PC-3 (cell line): ENCODE results near the gene CEACAM6. TPM values are rescaled to one million over a fixed set of nuclear protein-coding genes. Genes with fewer than 3 reads are reported as not detected.

Source experiments
- ATAC-seq: fragments of 200-7000 bp; cut with Tn5 transposase; 2 replicates; pipeline ENCODE4 v1.9.1; 2020; ENCODE audit warnings: mild to moderate bottlenecking, moderate library complexity
- BruUV-seq: library from RNA; stranded (reverse); fragments of 400-500 nt; replicated peaks from 2 replicates; lab custom pipeline; 2021; lab: Mats Ljungman, UMichigan
- CTCF ChIA-PET: fragments of 300-600 bp; sonication (Branson Sonifier 250); formaldehyde crosslinking; loops from one replicate; lab custom pipeline; 2022; ENCODE audit warnings: antibody characterized with exemption; lab: Charles Lee
- POLR2A ChIA-PET: fragments of 300-600 bp; sonication (Branson Sonifier 250); formaldehyde crosslinking; loops from one replicate; lab custom pipeline; 2022; ENCODE audit warnings: antibody characterized with exemption; ENCODE audit not compliant: unreplicated experiment; lab: Charles Lee
- DNase-seq: peaks from one replicate; pipeline ENCODE4 v3.0.0-alpha.2; 2015
- H2AFZ ChIP-seq: fragments of 300-600 bp; sonication (generic); 2 replicates; pipeline ENCODE4 v1.6.0; 2016; ENCODE audit warnings: antibody characterized with exemption, low read length
- H3F3A ChIP-seq: fragments of 300-600 bp; sonication (generic); one replicate; pipeline ENCODE4 v1.6.0; 2017; ENCODE audit warnings: antibody characterized with exemption, low read length, control low read depth, mild to moderate bottlenecking; ENCODE audit not compliant: unreplicated experiment
- H3K27ac ChIP-seq: fragments of 300-600 bp; sonication (generic); 2 replicates; pipeline ENCODE4 v1.5.1; 2016; ENCODE audit warnings: mild to moderate bottlenecking, low read length
- H3K27me3 ChIP-seq: fragments of 300-600 bp; sonication (generic); 2 replicates; pipeline ENCODE4 v1.6.1; 2016; ENCODE audit warnings: low read length, mixed read lengths
- H3K36me3 ChIP-seq: fragments of 300-600 bp; sonication (generic); 2 replicates; pipeline ENCODE4 v1.6.1; 2016; ENCODE audit warnings: low read depth, mixed run types, low read length, mixed read lengths
- H3K4me1 ChIP-seq: fragments of 300-600 bp; sonication (generic); 2 replicates; pipeline ENCODE4 v1.5.1; 2016; ENCODE audit warnings: low read length; ENCODE audit not compliant: insufficient read depth
- H3K4me2 ChIP-seq: fragments of 300-600 bp; sonication (generic); 2 replicates; pipeline ENCODE4 v1.6.0; 2016; ENCODE audit warnings: low read length
- H3K4me3 ChIP-seq: fragments of 300-600 bp; sonication (generic); 2 replicates; pipeline ENCODE4 v1.5.1; 2016; ENCODE audit warnings: mild to moderate bottlenecking, low read length, mixed read lengths
- H3K79me2 ChIP-seq: fragments of 300-600 bp; sonication (generic); 2 replicates; pipeline ENCODE4 v1.6.1; 2017; ENCODE audit warnings: low read length, mixed read lengths
- H3K9ac ChIP-seq: fragments of 300-600 bp; sonication (generic); 2 replicates; pipeline ENCODE4 v1.6.0; 2016; ENCODE audit warnings: mild to moderate bottlenecking, low read length
- H3K9me2 ChIP-seq: fragments of 300-600 bp; sonication (generic); replicated peaks from 2 replicates; pipeline ENCODE4 v1.6.1; 2016; ENCODE audit warnings: mixed run types, low read length, mixed read lengths
- H3K9me3 ChIP-seq: fragments of 300-600 bp; sonication (generic); 2 replicates; pipeline ENCODE4 v1.6.1; 2016; ENCODE audit warnings: low read length, mixed read lengths
- H4K20me1 ChIP-seq: fragments of 300-600 bp; sonication (generic); 2 replicates; pipeline ENCODE4 v1.6.1; 2016; ENCODE audit warnings: low read length, mixed read lengths
- CTCF ChIP-seq: fragments of 300-600 bp; sonication (generic); conservative IDR thresholded peaks from 2 replicates; pipeline ENCODE4 v1.5.1; 2017; ENCODE audit warnings: antibody characterized with exemption, low read depth, mild to moderate bottlenecking, low read length
- EZH2 ChIP-seq: fragments of 300-600 bp; sonication (generic); IDR thresholded peaks from one replicate; pipeline ENCODE4 v1.6.1; 2017; ENCODE audit warnings: antibody characterized with exemption, mild to moderate bottlenecking, low read length; ENCODE audit not compliant: unreplicated experiment
- EZH2phosphoT487 ChIP-seq: fragments of 300-600 bp; sonication (generic); IDR thresholded peaks from 2 replicates; pipeline ENCODE4 v1.6.1; 2018; ENCODE audit warnings: mild to moderate bottlenecking, antibody characterized with exemption, low read length, borderline replicate concordance
- intact Hi-C: fragments of 100-400 bp; cut with micrococcal nuclease; formaldehyde crosslinking; loops from 2 replicates; pipeline ENCODE4 v1.9.0; 2023
- total RNA-seq: library from RNA; depleted of rRNA; stranded (reverse); fragments of >200 nt; gene quantifications from 2 replicates; pipeline ENCODE4 v1.2.3, GENCODE V29; 2014

The CEACAM6 gene
- total RNA-seq, 1 experiment from 2014 or later: 7.1 TPM

GRCh38 chr19:41801031-41801430 lies 45.7 kb downstream of the CEACAM6 start:
- Histone ChIP-seq H3K4me3 (no peak overlapping the region), H3K9me3 (no peaks in the 10 kb centered on the region), H4K20me1 (no peaks in the 10 kb centered on the region), H3K9me2 (no peaks in the 10 kb centered on the region), H3K4me2 (no peak overlapping the region), H3K27me3 (no peaks in the 10 kb centered on the region), H3K36me3 (no peaks in the 10 kb centered on the region), H3F3A (no peaks in the 10 kb centered on the region), H3K9ac (peak overlapping the region; percentile 77), H3K27ac (peak overlapping the region; percentile 99), H2AFZ (no peak overlapping the region), H3K4me1 (peaks cover 44% of the 10 kb centered on the region), H3K79me2 (no peaks in the 10 kb centered on the region)
- no TSS peak for BruUV-seq
- POLR2A ChIA-PET: no interaction called here
- intact Hi-C loops: no loop called here
- TF ChIP-seq EZH2phosphoT487 (no peak), EZH2 (no peak), CTCF (no peak)
- no peak for DNase-seq
- CTCF ChIA-PET: no interaction called here
- no peak for ATAC-seq

- Histone ChIP-seq H4K20me1 (no peaks in the 10 kb centered on the region), H3K27ac (peak overlapping the region; percentile 99), H2AFZ (no peak overlapping the region), H3K9ac (peak overlapping the region; percentile 77), H3K79me2 (no peaks in the 10 kb centered on the region), H3K9me3 (no peaks in the 10 kb centered on the region), H3K4me2 (0 out of 2 replicates have a peak overlapping the region, but pooled peaks have one; percentile 7), H3K27me3 (no peaks in the 10 kb centered on the region), H3K4me1 (peaks cover 40% of the 10 kb centered on the region), H3K36me3 (no peaks in the 10 kb centered on the region), H3K9me2 (no peaks in the 10 kb centered on the region), H3K4me3 (no peak overlapping the region), H3F3A (no peaks in the 10 kb centered on the region)
- ChIA-PET CTCF (interaction anchor here (0.5 kb wide), 1 partner anchor 49 kb away, joined by 4 read pairs; no protein-coding TSS in a partner anchor), POLR2A (no interaction called here)
- TF ChIP-seq EZH2: no peak
- DNase-seq: peak; percentile 49
- BruUV-seq: no TSS peak
- ATAC-seq: peak; percentile 7
- intact Hi-C loops: no loop called here
Observed at GRCh38 chr19:41801792-41802211, 46.5 kb downstream of the CEACAM6 start.

DNA sequence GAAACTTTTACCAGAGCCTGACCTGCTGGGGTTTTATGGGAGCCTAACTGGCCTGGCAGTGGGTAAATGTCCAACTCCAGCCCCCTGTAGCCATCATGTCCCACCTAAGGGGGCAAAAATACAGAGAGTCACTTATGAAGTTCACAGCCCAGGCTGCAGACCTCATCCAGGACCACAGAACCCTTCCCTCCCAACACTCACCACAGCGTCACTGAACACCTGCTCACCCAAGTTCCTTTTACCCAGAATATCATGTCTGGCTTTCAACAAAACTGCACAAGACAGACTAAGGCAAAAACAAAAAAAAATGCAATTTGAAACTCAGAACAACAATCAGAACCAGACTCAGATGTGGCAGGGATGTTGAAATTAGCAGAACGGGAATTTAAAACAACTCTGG lies 47.4 kb downstream of the CEACAM6 start:
- Histone ChIP-seq H3K9me2 (no peaks in the 10 kb centered on the region), H3K27ac (peak overlapping the region; percentile 99), H2AFZ (no peak overlapping the region), H4K20me1 (no peaks in the 10 kb centered on the region), H3K9ac (peak overlapping the region; percentile 74), H3F3A (no peaks in the 10 kb centered on the region), H3K4me3 (no peak overlapping the region), H3K79me2 (no peaks in the 10 kb centered on the region), H3K4me2 (no peak overlapping the region), H3K4me1 (peaks cover 40% of the 10 kb centered on the region), H3K36me3 (no peaks in the 10 kb centered on the region), H3K27me3 (no peaks in the 10 kb centered on the region), H3K9me3 (no peaks in the 10 kb centered on the region)
- ChIA-PET POLR2A (no interaction called here), CTCF (no interaction called here)
- no peak for ATAC-seq
- DNase-seq: no peak
- intact Hi-C loops: no loop called here
- no TSS peak for BruUV-seq
- TF ChIP-seq EZH2 (no peak), EZH2phosphoT487 (no peak), CTCF (no peak)
